Ectodermal cell (in vitro differentiated cells): Measurements from ENCODE around the gene MRC1.
"Not testable (repeated sequence)": the region's sequence is repeated elsewhere in the genome, so short reads cannot be mapped to it uniquely, and the experiment has no call there.

Experiments used
- H3K27ac ChIP-seq: 2 replicates; pipeline ENCODE4 v1.7.0; 2013; ENCODE audit warnings: mild to moderate bottlenecking, low read depth, low read length; ENCODE audit not compliant: insufficient read depth, poor library complexity, severe bottlenecking
- H3K27me3 ChIP-seq: 2 replicates; pipeline ENCODE4 v1.7.0; 2013; ENCODE audit warnings: mild to moderate bottlenecking, low read length; ENCODE audit not compliant: insufficient read depth, control insufficient read depth, poor library complexity, severe bottlenecking
- H3K36me3 ChIP-seq: one replicate; pipeline ENCODE4 v1.7.0; 2013; ENCODE audit warnings: low read length; ENCODE audit not compliant: control insufficient read depth, insufficient read depth
- H3K4me1 ChIP-seq: one replicate; pipeline ENCODE4 v1.7.0; 2013; ENCODE audit warnings: low read length; ENCODE audit not compliant: control insufficient read depth, insufficient read depth
- H3K4me3 ChIP-seq: 2 replicates; pipeline ENCODE4 v1.7.0; 2013; ENCODE audit warnings: low read depth, low read length, control low read depth; ENCODE audit not compliant: insufficient read depth
- H3K9me3 ChIP-seq: 2 replicates; pipeline ENCODE4 v1.7.0; 2013; ENCODE audit warnings: mild to moderate bottlenecking, low read length, moderate library complexity; ENCODE audit not compliant: control insufficient read depth
- WGBS, 2 experiments: methylation state at CpG; one replicate each; pipeline ENCODE4 v1.1.7; 2013; ENCODE audit warnings: missing lambda C conversion rate in 2 of 2; 5-methylcytosine and 5-hydroxymethylcytosine counted together

Gene MRC1

DNA sequence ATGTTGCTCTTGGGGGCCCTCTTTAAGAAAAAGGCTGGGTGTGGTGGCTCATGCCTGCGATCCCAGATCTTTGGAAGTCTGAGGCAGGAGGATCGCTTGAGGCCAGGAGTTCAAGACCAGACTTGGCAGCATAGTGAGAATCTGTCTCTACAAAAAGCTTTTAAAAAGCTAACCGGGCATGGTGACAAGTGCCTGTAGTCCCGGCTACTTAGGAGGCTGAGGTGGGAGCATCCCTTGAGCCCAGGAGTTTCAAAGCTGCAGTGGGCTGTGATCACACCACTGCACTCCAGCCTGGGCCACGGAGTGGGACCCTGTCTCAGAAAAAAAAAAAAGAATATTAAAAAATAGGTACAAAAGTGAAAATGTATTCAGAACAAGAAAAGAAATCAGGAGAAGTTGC, 104.5 kb downstream of the MRC1 start:
- H3K27ac ChIP-seq = no peak overlapping the region
- 90 to 91% methylated on average over 5 of the region's 5 CpGs for WGBS, 2 experiments

DNA sequence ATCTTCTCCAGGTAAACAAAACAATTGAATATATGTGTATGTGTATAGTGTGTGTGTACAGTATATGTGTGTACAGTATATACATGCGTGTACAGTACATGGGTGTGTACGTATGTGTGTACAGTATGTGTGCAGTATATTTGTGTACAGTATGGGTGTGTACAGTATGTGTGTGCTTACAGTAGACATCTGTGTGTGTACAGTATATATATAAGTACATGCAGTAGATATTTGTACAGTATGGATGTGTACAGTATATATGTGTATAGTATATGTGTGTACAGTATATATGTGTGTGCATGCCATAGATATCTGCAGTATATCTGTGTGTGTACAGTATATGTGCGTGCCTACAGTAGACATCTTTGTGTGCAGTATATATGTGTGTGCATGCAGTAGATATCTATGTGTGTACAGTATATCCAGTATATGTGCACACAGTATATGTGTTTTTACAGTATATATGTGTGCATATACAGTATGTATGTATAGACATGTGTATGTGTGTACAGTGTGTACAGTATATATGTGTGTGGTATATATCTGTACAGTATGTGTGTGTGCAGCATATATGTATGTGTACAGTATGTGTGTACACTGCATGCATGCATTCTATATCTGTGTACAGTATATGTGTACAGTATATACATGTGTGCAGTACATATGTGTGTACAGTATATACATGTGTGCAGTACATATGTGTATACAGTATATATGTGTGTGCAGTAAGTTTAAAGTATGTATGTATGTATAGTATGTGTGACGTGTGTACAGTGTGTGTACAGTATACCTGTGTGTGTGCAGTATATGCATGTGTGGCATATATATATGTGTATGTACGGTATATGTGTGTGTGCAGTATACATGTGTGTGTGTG, 105.3 kb downstream of the MRC1 start:
- no peaks in the 10 kb centered on the region for H3K4me1 ChIP-seq
- 82 to 86% methylated on average over 5 of the region's 5 CpGs for WGBS, 2 experiments
- no peak overlapping the region for H3K4me3 ChIP-seq
- no peak overlapping the region for H3K27ac ChIP-seq
- no peaks in the 10 kb centered on the region for H3K9me3 ChIP-seq
- no peaks in the 10 kb centered on the region for H3K27me3 ChIP-seq
- H3K36me3 ChIP-seq = no peaks in the 10 kb centered on the region

More for the DNA sequence above, 104.5 kb downstream of the MRC1 start:
- H3K4me1 ChIP-seq = no peaks in the 10 kb centered on the region
- H3K36me3 ChIP-seq = no peaks in the 10 kb centered on the region
- H3K4me3 ChIP-seq = no peak overlapping the region
- H3K27me3 ChIP-seq = no peaks in the 10 kb centered on the region
- no peaks in the 10 kb centered on the region for H3K9me3 ChIP-seq

DNA sequence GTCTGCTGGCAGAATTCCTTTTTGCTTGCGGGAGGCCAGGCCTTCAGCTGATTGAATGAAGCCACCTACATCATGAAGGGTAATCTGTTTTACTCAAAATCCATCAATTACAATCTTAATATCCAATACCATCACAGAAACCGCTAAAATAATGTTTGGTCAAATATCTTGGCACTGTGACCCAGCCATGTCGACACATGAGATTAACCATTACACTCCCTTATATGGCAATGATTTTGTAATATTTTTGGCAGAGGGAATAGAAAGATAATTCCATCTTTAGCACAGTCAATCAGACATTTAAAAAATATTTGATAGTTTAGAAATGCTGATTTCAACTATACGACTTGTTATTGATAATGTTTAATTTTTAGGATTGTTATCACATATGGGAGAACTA, 106.0 kb downstream of the MRC1 start:
- Histone ChIP-seq H3K4me1 (no peaks in the 10 kb centered on the region), H3K9me3 (no peaks in the 10 kb centered on the region), H3K27me3 (no peaks in the 10 kb centered on the region), H3K4me3 (no peak overlapping the region), H3K27ac (no peak overlapping the region), H3K36me3 (no peaks in the 10 kb centered on the region)
- 92 to 98% methylated on average over 2 to 4 of the region's 4 CpGs for whole genome bisulfite sequencing, 2 experiments

DNA sequence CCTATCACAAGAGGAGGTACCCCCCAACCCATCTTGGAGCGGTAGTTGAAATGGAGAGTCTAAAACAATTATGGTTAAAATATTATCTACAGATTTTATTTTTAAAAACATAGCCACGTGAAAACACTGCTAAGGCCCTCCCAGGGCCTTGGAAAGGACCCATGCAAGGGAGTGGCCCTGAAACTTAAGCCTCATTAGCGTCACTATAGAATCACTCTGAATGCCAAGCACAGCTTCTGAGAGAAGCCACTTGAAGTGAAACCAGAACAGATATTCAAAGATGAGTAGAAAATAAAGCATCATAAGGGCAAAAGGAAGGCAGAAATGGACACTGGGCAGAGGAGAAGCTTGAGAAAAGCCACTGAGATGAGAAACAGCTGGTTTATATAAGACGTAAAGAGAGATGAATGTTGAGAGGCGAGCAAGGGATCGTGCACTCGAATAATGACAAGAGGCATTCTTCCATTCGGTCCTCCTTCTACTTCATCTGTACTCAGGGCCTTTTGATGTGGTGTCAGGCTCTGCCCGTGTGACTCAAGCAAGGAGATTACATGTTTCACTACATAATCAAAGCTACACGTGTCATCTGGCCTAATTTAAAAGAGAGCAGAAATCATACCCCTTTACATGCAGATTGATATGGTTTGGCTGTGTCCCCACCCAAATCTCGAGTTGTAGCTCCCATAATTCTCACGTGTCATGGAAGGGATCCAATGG, 109.2 kb downstream of the MRC1 start:
- WGBS, 2 experiments = 88 to 90% methylated on average over 11 to 12 of the region's 12 CpGs

DNA sequence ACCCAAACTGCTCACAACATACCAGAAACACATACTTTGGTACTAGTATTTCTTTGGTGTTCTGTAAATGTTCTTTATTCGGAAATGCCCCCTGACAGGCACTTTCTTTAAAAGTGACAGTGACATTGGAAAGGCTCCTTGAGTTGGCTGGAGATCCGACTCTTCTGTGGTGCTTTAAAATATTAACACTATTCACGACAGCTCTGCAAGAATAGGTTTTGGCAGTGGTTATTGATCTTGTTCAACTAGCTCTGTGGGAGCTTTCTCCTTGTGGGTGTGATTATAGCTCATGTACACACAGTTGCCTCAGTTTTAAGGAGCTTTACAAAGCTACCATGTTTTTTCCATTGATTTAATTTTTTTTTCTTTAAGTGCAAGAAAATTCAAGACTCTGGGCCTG, 112.2 kb downstream of the MRC1 start:
- Histone ChIP-seq H3K36me3 (no peaks in the 10 kb centered on the region), H3K27me3 (no peaks in the 10 kb centered on the region), H3K4me3 (no peak overlapping the region), H3K4me1 (no peaks in the 10 kb centered on the region), H3K27ac (no peak overlapping the region), H3K9me3 (no peaks in the 10 kb centered on the region)
- 91 to 98% methylated on average over 2 to 3 of the region's 3 CpGs for WGBS, 2 experiments

More for the DNA sequence above, 109.2 kb downstream of the MRC1 start:
- Histone ChIP-seq H3K27me3 (no peaks in the 10 kb centered on the region), H3K9me3 (no peaks in the 10 kb centered on the region), H3K27ac (no peak overlapping the region), H3K4me1 (no peaks in the 10 kb centered on the region), H3K36me3 (no peaks in the 10 kb centered on the region), H3K4me3 (no peak overlapping the region)

GRCh38 chr10:17923728-17924127, 114.6 kb downstream of the MRC1 start:
- no peaks in the 10 kb centered on the region for H3K36me3 ChIP-seq
- no peaks in the 10 kb centered on the region for H3K4me1 ChIP-seq
- H3K4me3 ChIP-seq = no peak overlapping the region
- no peaks in the 10 kb centered on the region for H3K9me3 ChIP-seq
- H3K27me3 ChIP-seq = no peaks in the 10 kb centered on the region
- no peak overlapping the region for H3K27ac ChIP-seq
- WGBS, 2 experiments = 86% methylated on average over 4 of the region's 4 CpGs

- no peak overlapping the region for H3K4me3 ChIP-seq
- H3K27me3 ChIP-seq = no peaks in the 10 kb centered on the region
- no peaks in the 10 kb centered on the region for H3K4me1 ChIP-seq
- no peaks in the 10 kb centered on the region for H3K9me3 ChIP-seq
- H3K36me3 ChIP-seq = no peaks in the 10 kb centered on the region
- WGBS, 2 experiments = 92 to 95% methylated on average over 2 to 3 of the region's 3 CpGs
- H3K27ac ChIP-seq = no peak overlapping the region
Observed at GRCh38 chr10:17943033-17943745, 134.0 kb downstream of the MRC1 start.

GRCh38 chr10:17950269-17950668, 141.1 kb downstream of the MRC1 start:
- not testable (repeated sequence) for H3K9me3 ChIP-seq, H3K36me3 ChIP-seq, H3K27me3 ChIP-seq, H3K4me3 ChIP-seq, H3K27ac ChIP-seq, H3K4me1 ChIP-seq
- WGBS, 2 experiments = 92 to 94% methylated on average over 7 of the region's 7 CpGs

DNA sequence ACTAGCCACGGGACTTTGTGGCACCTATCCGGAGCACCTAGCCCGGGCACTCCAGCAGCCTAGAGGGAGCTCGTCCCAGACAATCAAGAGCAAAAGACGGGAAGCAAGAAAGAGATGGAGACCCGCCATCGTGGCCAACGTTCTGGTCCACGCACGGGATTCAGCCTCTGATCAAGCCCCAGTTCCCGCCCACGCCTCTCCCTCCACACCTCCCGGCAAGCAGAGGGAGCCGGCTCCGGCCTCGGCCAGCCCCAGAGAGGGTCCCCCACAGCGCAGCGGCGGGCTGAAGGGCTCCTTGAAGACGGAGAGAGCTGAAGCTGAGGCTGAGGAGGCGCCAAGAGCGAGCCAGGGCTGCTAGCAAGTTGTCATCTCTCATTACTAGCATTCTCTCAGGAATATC, 141.6 kb downstream of the MRC1 start:
- no peak overlapping the region for H3K27ac ChIP-seq
- H3K36me3 ChIP-seq = no peaks in the 10 kb centered on the region
- no peak overlapping the region for H3K4me3 ChIP-seq
- H3K4me1 ChIP-seq = no peaks in the 10 kb centered on the region
- WGBS, 2 experiments = 96% methylated on average over 22 of the region's 22 CpGs
- no peaks in the 10 kb centered on the region for H3K9me3 ChIP-seq
- H3K27me3 ChIP-seq = no peaks in the 10 kb centered on the region

DNA sequence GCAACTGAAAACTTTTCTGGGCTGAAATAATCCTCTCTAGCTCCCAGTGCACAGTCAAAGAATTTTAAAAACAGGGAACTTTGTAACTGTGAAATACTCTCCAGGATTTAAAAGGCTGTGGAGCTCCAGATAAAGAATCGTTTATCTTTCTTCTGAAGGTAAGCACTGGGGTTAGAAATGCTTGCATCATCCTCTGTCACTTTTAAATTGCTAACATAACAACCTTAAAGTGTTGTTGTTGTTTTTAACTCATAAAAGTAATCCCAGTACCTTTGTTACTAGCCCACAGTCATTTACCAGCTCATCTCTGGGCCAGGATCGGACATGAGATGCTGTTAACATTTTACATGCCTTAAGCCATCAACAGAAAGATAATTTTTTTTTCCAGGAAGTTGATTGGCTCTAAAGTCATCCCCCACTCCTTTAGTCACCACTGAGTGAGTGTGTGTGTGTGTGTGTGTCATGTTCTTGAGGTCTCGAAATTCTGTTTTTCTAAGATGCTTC, 142.8 kb downstream of the MRC1 start, which contains the start of gene SLC39A12:
SLC39A12 (plus strand) TSS at position 51 of the 504 bp plus-strand sequence. CDS start 1,359 bp downstream, outside the sequence.
- 92 to 93% methylated on average over 3 of the region's 3 CpGs for WGBS, 2 experiments
- Histone ChIP-seq H3K4me3 (no peak within 1 kb of the TSS), H3K4me1 (no peaks in the 10 kb centered on the region), H3K36me3 (no peaks in the 10 kb centered on the region), H3K9me3 (no peaks in the 10 kb centered on the region), H3K27me3 (no peaks in the 10 kb centered on the region), H3K27ac (peak within 1 kb of the TSS; percentile 48)
